Activated CD4-positive, alpha-beta T cell treated with anti-CD3 and anti-CD28 coated beads, Interleukin-2, amount 50 U/mL, for 1 hour (primary cell): Measurements from ENCODE around the gene AMMECR1.
"Not testable (repeated sequence)": the region's sequence is repeated elsewhere in the genome, so short reads cannot be mapped to it uniquely, and the experiment has no call there.

Experiments used
- DNase-seq: peaks from one replicate; pipeline ENCODE4 v3.0.0-alpha.2; 2020

Gene AMMECR1

DNA sequence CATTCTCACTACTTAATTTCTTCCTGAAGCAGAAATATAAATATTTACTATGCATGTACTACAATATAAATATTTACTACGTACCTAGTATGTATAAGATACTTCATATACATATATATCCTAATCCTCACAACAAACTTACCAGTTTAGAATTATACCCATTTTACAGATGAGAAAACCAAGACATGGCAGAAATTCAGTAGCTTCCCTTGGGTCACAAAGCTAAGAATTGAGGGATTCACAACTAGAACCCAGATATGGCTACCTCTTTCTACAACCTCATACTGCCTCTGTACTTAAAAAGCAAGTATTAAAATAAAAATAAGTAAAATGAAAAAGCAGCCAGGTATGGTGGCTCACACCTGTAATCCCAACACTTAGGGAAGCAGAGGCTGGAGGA is 65.9 kb downstream of the AMMECR1 start:
- DNase-seq = no peak

- no peak for DNase-seq
These were observed 66.4 kb downstream of the AMMECR1 start for GRCh38 chrX:110251526-110251925.

DNA sequence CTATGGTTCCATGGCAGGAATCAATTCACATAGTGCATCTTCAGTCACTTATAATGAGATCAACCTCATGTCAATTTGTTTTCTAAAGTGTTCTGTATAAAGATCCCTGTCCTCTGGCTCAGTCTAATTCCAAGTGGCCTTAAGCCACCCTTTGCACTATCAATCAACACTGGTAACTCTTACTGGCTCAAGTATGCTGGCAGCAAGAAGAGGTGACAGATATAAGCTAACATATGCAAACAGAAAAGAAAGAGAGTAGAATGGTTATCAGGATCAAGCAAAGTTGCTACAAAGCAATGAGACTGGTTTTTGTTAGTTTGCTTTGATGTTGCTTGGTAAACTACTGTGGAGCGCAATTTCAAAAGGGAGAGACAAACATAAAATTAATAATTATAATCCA is 67.0 kb downstream of the AMMECR1 start:
- DNase-seq = no peak

DNA sequence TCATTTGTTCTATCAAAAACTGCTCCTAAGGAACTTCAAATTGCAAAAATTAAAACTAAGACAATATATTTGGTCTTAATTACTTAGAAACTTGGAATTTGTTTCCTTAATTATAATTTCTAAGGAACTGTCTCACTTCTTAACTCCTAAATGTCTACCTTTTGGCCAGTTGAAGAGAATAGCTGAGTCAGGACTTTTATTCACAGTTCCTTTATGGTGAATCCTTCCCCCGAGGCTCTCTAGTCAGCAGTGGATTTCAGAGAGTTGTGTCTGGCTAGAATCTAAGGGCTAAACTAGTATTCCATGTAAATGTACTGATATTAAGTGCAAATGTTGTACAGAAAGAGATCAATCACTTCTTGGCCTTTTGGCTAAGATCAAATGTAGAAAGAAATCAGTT is 69.3 kb downstream of the AMMECR1 start:
- no peak for DNase-seq

DNA sequence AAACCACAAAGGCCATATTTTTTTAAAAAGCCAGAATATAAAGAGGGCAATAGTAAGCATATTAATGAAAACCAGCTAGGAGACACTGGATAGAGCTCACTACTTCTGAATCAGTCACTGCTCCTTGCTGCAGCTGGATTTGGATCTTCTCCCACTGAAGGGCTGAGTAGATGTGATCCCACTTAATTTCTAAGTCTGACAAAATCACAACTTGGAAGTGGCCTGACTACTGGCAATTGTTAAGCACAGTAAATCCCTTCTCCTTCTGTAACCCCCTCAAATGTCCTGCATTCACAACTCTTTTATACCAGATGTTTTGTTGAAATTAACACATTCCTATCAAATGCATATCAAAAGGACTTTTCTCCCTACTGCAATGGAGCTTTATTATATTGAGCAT is 72.9 kb downstream of the AMMECR1 start:
- no peak for DNase-seq

GRCh38 chrX:110242371-110242770 is 75.5 kb downstream of the AMMECR1 start:
- no peak for DNase-seq

GRCh38 chrX:110241816-110242215 is 76.1 kb downstream of the AMMECR1 start:
- DNase-seq = no peak

DNA sequence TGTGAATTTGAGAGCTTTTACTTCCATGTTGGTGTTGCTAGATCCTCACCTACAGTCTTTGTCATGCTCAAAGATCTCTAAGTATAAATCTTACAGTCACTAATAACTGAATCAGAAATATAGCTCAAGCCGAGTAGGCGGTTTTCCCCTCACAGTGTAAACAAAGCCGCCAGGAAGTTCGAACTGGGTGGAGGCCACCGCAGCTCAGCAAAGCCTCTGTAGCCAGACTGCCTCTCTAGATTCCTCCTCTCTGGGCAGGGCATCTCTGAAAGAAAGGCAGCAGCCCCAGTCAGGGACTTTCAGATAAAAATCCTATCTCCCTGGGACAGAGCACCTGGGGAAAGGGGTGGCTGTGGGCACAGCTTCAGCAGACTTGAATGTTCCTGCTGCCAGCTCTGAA is 79.6 kb downstream of the AMMECR1 start:
- peak; percentile 29 for DNase-seq

GRCh38 chrX:110231485-110231884 is 86.4 kb downstream of the AMMECR1 start:
- not testable (repeated sequence) for DNase-seq

- DNase-seq = peak; percentile 75
These were observed 88.3 kb downstream of the AMMECR1 start for GRCh38 chrX:110229497-110230111.

- no peak for DNase-seq
These were observed 89.4 kb downstream of the AMMECR1 start for GRCh38 chrX:110228453-110228852.

- no peak for DNase-seq
These were observed 91.0 kb downstream of the AMMECR1 start for GRCh38 chrX:110226931-110227330.

DNA sequence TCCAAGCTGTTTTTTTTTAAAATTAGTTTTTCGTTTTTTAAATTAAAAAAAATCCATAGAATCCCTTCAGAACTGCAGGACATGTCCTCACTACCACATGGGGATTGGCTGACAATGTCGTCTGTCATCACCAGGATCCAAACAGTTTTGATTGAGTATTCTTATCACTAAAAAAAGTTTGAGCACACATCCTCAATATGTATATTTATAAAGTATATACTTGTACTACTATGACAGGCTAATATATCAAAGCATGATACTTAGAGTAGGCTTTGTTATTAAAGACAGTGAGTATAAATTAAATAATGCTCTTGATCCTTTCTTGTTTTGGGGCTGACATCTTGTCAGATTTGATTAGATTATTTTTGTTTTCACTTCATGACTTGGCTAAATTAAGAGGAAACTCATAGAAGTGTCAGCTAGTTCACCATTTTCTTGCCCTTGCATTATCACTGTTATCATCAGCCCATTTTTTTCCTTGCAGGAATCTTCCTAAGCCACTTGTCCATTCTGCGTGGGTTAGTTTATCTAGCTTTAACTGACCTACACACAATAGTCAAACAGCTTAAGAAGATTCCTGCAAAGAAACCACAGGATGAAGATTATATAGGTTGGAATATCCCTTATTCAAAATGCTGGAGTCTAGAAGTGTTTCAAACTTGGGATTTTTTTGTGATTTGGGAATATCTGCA is 92.8 kb downstream of the AMMECR1 start:
- DNase-seq = no peak

DNA sequence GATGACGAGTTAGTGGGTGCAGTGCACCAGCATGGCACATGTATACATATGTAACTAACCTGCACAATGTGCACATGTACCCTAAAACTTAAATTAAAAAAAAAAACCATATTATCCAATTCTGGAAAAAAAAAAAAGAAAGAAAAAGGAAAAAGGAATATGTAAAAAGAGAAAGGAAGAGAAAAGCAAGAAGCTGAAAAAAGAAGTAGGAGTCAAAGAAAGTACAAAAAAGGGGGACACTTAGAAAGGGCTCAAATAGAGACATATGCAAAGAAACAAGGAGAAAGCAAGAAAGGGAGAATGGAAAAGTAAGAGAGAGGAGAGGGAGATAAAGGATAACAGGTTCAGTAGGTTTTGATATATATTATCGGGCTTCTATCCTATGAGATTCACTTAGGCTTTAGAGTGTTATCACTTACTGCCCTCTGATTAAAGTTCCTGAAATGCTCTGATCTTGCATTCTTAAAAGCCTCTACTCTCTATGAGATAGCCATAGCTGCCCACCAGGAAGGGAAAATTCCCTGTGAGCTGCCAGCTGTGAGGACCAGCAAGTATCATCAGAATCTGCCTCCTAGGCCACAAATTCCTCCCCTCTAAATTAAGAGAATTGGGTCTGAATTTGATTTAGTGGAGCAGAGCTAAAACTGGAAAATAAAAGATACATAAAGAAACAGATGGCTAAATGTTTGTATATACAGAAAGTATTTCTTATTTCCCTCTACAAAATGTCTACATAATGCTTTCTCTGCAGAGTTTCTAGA is 95.2 kb downstream of the AMMECR1 start:
- no peak for DNase-seq

- DNase-seq = no peak
These were observed 98.0 kb downstream of the AMMECR1 start for GRCh38 chrX:110219920-110220319.

DNA sequence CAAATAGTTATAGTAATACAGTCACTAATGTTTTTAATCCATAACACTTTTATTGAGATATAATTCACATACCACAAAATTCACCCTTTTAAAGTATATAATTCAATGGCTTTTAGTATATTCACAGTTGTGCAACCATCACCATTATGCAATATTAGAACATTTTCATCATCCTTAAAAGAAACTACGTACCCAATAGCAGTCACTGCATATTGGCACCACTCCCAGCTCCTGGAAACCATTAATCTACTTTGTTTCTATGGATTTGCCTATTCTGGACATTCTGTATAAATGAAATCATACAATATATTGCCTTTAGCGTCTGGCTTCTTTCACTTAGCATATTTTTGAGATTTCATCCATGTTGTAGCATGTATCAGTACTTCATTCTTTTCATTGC is 99.3 kb downstream of the AMMECR1 start:
- no peak for DNase-seq

GRCh38 chrX:110216027-110216426 is 101.9 kb downstream of the AMMECR1 start:
- no peak for DNase-seq

DNA sequence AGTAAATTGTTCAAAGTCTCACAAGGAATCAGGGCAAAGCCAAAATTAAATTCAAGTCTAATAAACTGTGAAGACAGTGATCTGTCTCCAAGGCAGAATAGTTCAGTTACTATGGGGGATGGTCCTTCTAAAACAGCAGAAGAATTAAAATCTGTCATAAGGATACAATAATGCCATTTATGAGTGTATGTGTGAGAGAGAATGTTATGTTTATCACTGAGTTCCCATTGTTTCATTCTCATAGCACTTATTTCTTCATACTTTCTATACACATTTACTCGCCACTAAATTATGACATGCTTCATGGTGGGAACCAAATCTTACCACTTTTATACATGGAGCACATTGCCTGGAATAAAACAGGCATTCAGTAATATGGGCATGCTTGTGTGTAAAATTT is 102.5 kb downstream of the AMMECR1 start:
- DNase-seq = no peak

GRCh38 chrX:110214684-110215083 is 103.2 kb downstream of the AMMECR1 start:
- no peak for DNase-seq

- DNase-seq = no peak
These were observed 104.7 kb downstream of the AMMECR1 start for GRCh38 chrX:110213183-110213582.

GRCh38 chrX:110212299-110212698 is 105.6 kb downstream of the AMMECR1 start:
- no peak for DNase-seq

- no peak for DNase-seq
These were observed 106.5 kb downstream of the AMMECR1 start for GRCh38 chrX:110211340-110211739.

DNA sequence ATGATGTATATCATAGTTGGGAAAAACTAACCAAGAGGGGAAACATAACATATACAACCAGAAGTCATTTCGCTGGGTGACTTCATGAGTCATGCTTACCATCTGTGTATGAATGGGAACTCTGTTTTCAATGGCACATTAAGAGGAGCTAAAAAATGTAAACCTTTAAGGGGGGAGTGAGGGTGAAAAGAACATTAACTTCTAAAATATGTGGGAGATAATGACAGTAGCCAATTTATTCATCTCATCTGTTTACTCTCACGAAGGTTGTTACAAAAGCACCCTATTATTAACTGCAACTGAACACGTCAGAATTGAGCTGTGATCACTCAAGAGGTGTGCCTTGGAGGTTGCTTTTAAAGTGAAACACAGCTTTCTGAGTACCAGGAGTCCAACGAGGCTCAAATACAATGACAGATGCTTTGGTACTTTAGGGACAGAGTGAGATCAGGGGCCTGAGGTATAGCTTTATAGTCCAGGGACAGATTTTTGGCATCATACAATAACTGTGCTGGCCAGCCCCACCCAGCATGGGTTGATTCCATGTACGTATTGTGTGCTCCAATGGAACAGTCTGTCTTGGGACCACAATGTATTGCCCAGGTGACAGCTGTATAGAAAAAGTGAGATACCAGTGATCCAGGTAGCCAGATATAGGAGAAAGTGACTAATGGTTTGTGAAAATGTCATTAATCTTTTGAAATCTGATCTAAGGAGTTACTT is 107.3 kb downstream of the AMMECR1 start:
- no peak for DNase-seq

GRCh38 chrX:110208092-110208491 is 109.8 kb downstream of the AMMECR1 start:
- DNase-seq = no peak
